AG09319 (cell line): Measurements from ENCODE around the gene CFAP210.

Source experiments
- DNase-seq: peaks from one replicate; pipeline ENCODE4 v3.0.0-alpha.2; 2010; ENCODE audit warnings: low read depth; ENCODE audit errors: extremely low read depth
- CTCF ChIP-seq: IDR thresholded peaks from 2 replicates; pipeline ENCODE4 v1.5.1; 2011; ENCODE audit warnings: low read depth, mild to moderate bottlenecking, inconsistent platforms, low read length, moderate library complexity

Gene CFAP210

GRCh38 chr2:169662744-169663143 lies 31.5 kb downstream of the CFAP210 start:
- DNase-seq: no peak
- no peak for TF ChIP-seq CTCF

- DNase-seq: no peak
- TF ChIP-seq CTCF: no peak
Observed at GRCh38 chr2:169661265-169661664, 32.9 kb downstream of the CFAP210 start.

- DNase-seq: no peak
- TF ChIP-seq CTCF: no peak
Observed at GRCh38 chr2:169659320-169659719, 34.9 kb downstream of the CFAP210 start.

GRCh38 chr2:169658877-169659276 lies 35.3 kb downstream of the CFAP210 start:
- DNase-seq: no peak

GRCh38 chr2:169656164-169656563 lies 38.0 kb downstream of the CFAP210 start:
- TF ChIP-seq CTCF: no peak
- no peak for DNase-seq

More at GRCh38 chr2:169658877-169659276, 35.3 kb downstream of the CFAP210 start:
- no peak for TF ChIP-seq CTCF

- DNase-seq: no peak
- no peak for TF ChIP-seq CTCF
Observed at GRCh38 chr2:169653636-169654035, 40.6 kb downstream of the CFAP210 start.

GRCh38 chr2:169649278-169649677 lies 44.9 kb downstream of the CFAP210 start:
- TF ChIP-seq CTCF: no peak

More at GRCh38 chr2:169649278-169649677, 44.9 kb downstream of the CFAP210 start:
- DNase-seq: no peak
